ENCODE results near the gene CHMP4A. TPM values are rescaled to one million over a fixed set of nuclear protein-coding genes. Genes with fewer than 3 reads are reported as not detected.
A peak's percentile ranks its signal among the peaks of the same experiment; 100 is the strongest.

The CHMP4A gene
- total RNA-seq, 2 donors from 2014 or later: 61.5 to 66.8 TPM

DNA sequence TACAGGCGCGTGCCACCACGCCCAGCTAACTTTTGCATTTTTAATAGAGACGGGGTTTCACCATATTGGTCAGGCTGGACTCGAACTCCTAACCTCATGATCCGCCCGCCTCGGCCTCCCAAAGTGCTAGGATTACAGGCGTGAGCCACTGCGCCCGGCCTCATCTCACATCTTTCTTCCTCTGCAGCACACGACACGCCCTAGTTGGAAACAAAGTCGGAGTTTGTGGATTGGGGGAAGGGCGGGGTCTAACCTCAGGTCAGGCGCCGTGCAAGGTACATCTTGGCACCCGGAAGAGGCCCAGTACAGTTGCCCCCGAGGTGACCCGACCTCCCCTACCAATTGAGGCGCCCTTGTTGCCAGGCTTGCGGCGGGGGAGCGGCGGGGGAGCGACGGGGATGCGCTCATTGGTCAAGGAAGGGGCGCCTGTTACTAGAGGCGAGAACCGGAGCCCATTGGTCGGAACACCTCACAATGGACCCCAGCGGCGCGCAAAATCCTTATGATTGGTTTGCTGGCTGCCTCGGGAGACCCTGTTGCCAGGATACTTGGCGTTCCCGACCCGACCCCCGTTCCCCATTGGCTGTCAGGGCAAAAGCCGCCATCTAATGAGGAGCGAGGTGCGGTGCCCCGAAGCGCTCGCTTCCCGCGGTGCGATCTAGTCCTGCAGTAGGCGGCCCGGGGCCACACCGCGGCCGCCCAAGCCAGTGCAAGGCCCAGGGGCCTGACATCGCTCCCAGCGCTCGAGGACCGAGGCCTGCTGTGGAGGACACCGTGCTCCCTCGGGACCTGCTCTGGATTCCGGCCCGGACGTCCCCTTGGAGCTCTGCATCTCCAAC is 41.6 kb downstream of the CHMP4A start, which contains the start of gene REC8:
REC8 (plus strand) TSS at position 659 of the 839 bp plus-strand sequence. CDS start 473 bp downstream, outside the sequence.
- peak; percentile 70 for DNase-seq (ENCODE audit: low spot score)
- Histone ChIP-seq H3K36me3 (peaks cover 0 to 11% of the 10 kb centered on the region in 2 donors), H3K27me3 (replicated peaks; ENCODE audit: insufficient read depth) (no peaks in the 10 kb centered on the region), H3K4me1 (replicated peaks) (no peaks in the 10 kb centered on the region), H3K27ac (peak within 1 kb of the TSS in 1 of 2 donors; percentile 19), H3K9me3 (no peaks in the 10 kb centered on the region), H3K4me3 (peak within 1 kb of the TSS; percentile 16 to 29)
- WGBS: 8% methylated on average over 62 of the region's 63 CpGs
- intact Hi-C loops (cut with DNase I): no loop called here
- peak in 1 of 4 experiments; percentile 6 for TF ChIP-seq CTCF (IDR thresholded peaks at IDR 0.05)
- TF ChIP-seq POLR2A (IDR thresholded peaks at IDR 0.05): peak; percentile 8
- TF ChIP-seq POLR2AphosphoS5 (IDR thresholded peaks at IDR 0.05): peak; percentile 35

GRCh38 chr14:24167469-24168114 is 45.7 kb downstream of the CHMP4A start:
- H3K9me3 ChIP-seq: no peaks in the 10 kb centered on the region
- H3K27me3 ChIP-seq (replicated peaks; ENCODE audit: insufficient read depth): no peaks in the 10 kb centered on the region
- peaks cover 7% of the 10 kb centered on the region for H3K4me1 ChIP-seq (replicated peaks)
- no peak for DNase-seq (ENCODE audit: low spot score)
- TF ChIP-seq POLR2AphosphoS5 (IDR thresholded peaks at IDR 0.05) (no peak), CTCF (IDR thresholded peaks at IDR 0.05) (no peak), POLR2A (IDR thresholded peaks at IDR 0.05) (no peak)
- no peak overlapping the region for H3K27ac ChIP-seq
- WGBS: 82% methylated on average over 3 of the region's 3 CpGs
- intact Hi-C loops (cut with DNase I): no loop called here
- H3K36me3 ChIP-seq: peaks cover 12 to 29% of the 10 kb centered on the region in 2 donors
- no peak overlapping the region for H3K4me3 ChIP-seq

GRCh38 chr14:24165785-24166184 is 47.5 kb downstream of the CHMP4A start:
- no peak overlapping the region for H3K27ac ChIP-seq
- 92% methylated on average over 5 of the region's 5 CpGs for WGBS
- no peak for DNase-seq (ENCODE audit: low spot score)
- no peak for TF ChIP-seq POLR2AphosphoS5 (IDR thresholded peaks at IDR 0.05)
- no peak for TF ChIP-seq POLR2A (IDR thresholded peaks at IDR 0.05)
- TF ChIP-seq CTCF (IDR thresholded peaks at IDR 0.05): no peak
- intact Hi-C loops (cut with DNase I): no loop called here
- peaks cover 12 to 29% of the 10 kb centered on the region in 2 donors for H3K36me3 ChIP-seq
- H3K4me1 ChIP-seq (replicated peaks): peaks cover 11% of the 10 kb centered on the region
- no peaks in the 10 kb centered on the region for H3K9me3 ChIP-seq
- no peaks in the 10 kb centered on the region for H3K27me3 ChIP-seq (replicated peaks; ENCODE audit: insufficient read depth)
- H3K4me3 ChIP-seq: no peak overlapping the region

- no peak for TF ChIP-seq POLR2AphosphoS5 (IDR thresholded peaks at IDR 0.05)
- TF ChIP-seq CTCF (IDR thresholded peaks at IDR 0.05): no peak
- TF ChIP-seq POLR2A (IDR thresholded peaks at IDR 0.05): no peak
- Histone ChIP-seq H3K27ac (no peak overlapping the region), H3K36me3 (peaks cover 12 to 25% of the 10 kb centered on the region in 2 donors), H3K9me3 (no peaks in the 10 kb centered on the region), H3K4me1 (replicated peaks) (peaks cover 11% of the 10 kb centered on the region), H3K27me3 (replicated peaks; ENCODE audit: insufficient read depth) (no peaks in the 10 kb centered on the region), H3K4me3 (no peak overlapping the region)
- DNase-seq (ENCODE audit: low spot score): no peak
- WGBS: 62% methylated on average over 14 of the region's 14 CpGs
- intact Hi-C loops (cut with DNase I): loop anchor here (5.0 kb wide), 1 partner anchor 152 kb away; no protein-coding TSS in a partner anchor
Observed at GRCh38 chr14:24164518-24164991, 48.7 kb downstream of the CHMP4A start.

All from prostate gland (tissue), 2 donors.